K562 (cell line): ENCODE measurements around the gene LRRC8A. TPM values are rescaled to one million over a fixed set of nuclear protein-coding genes. Genes with fewer than 3 reads are reported as not detected.

Source experiments
- DPF2 ChIP-seq: fragments of 450-650 bp; IDR thresholded peaks from 2 replicates; pipeline ENCODE4 v1.6.1; 2016
- EHMT2 ChIP-seq: fragments of 450-650 bp; IDR thresholded peaks from 2 replicates; pipeline ENCODE4 v1.6.1; 2018; ENCODE audit warnings: antibody characterized with exemption
- FOXK1 ChIP-seq: sonication (generic); formaldehyde crosslinking; IDR thresholded peaks from 2 replicates; pipeline ENCODE4 v1.8.0; 2022; ENCODE audit warnings: missing genetic modification reagents, mild to moderate bottlenecking, borderline replicate concordance
- GATA2 ChIP-seq: sonication (generic); formaldehyde crosslinking; IDR thresholded peaks from 2 replicates; pipeline ENCODE4 v1.4.0; 2020; ENCODE audit warnings: mild to moderate bottlenecking, missing genetic modification reagents
- HCFC1 ChIP-seq: IDR thresholded peaks from 2 replicates; pipeline ENCODE4 v1.6.1; 2012; ENCODE audit warnings: low read depth, low read length, improper control_type of control experiment
- MBD2 ChIP-seq: sonication (generic); IDR thresholded peaks from 2 replicates; pipeline ENCODE4 v1.6.1; 2016; ENCODE audit warnings: low read depth, borderline replicate concordance
- MECOM ChIP-seq: fragments of 250-450 bp; sonication (Bioruptor Pico); IDR thresholded peaks from 2 replicates; pipeline ENCODE4 v1.8.0; 2022; ENCODE audit warnings: inconsistent platforms
- MITF ChIP-seq: IDR thresholded peaks from 2 replicates; pipeline ENCODE4 v1.6.1; 2014; ENCODE audit warnings: antibody characterized with exemption
- MYNN ChIP-seq, 2 experiments: sonication (generic); formaldehyde crosslinking in 1 of 2; IDR thresholded peaks; 2 replicates each; pipeline versions ENCODE4 v1.5.0 to v1.6.1; 2016 to 2020; ENCODE audit warnings: antibody characterized with exemption in 1 of 2, missing genetic modification reagents in 1 of 2
- RAD51 ChIP-seq: fragments of 450-650 bp; IDR thresholded peaks from 2 replicates; pipeline ENCODE4 v1.7.1; 2016; ENCODE audit warnings: low read depth, mild to moderate bottlenecking, borderline replicate concordance
- SIRT6 ChIP-seq: IDR thresholded peaks from one replicate; pipeline ENCODE4 v1.6.1; 2012; ENCODE audit warnings: low read depth, mild to moderate bottlenecking, control low read depth, inconsistent platforms, low read length, moderate library complexity
- SLC30A9 ChIP-seq: fragments of 250-450 bp; sonication (Bioruptor Pico); IDR thresholded peaks from 2 replicates; pipeline ENCODE4 v1.8.0; 2022; ENCODE audit warnings: mild to moderate bottlenecking, moderate library complexity
- SRSF9 ChIP-seq: fragments of 200-400 bp; formaldehyde crosslinking; IDR thresholded peaks from 2 replicates; pipeline ENCODE4 v1.6.1; 2017; ENCODE audit warnings: low read depth, low read length, borderline replicate concordance
- ZFP1 ChIP-seq: fragments of 450-650 bp; formaldehyde crosslinking; IDR thresholded peaks from 2 replicates; pipeline ENCODE4 v1.4.0; 2020; ENCODE audit warnings: mild to moderate bottlenecking, mixed read lengths
- ZFP36 ChIP-seq: fragments of 150-350 bp; IDR thresholded peaks from 2 replicates; pipeline ENCODE4 v1.6.1; 2018; ENCODE audit warnings: low read length, low read depth; ENCODE audit not compliant: partially characterized antibody
- ZFPM2 ChIP-seq: fragments of 250-450 bp; sonication (Bioruptor Pico); IDR thresholded peaks from 2 replicates; pipeline ENCODE4 v1.5.1; 2022; ENCODE audit warnings: mild to moderate bottlenecking
- ZNF586 ChIP-seq: fragments of 450-650 bp; formaldehyde crosslinking; conservative IDR thresholded peaks from 2 replicates; pipeline ENCODE4 v1.4.0; 2020; ENCODE audit warnings: mild to moderate bottlenecking, moderate library complexity
- ZNF780A ChIP-seq: fragments of 250-450 bp; sonication (Bioruptor Pico); IDR thresholded peaks from 2 replicates; pipeline ENCODE4 v1.5.0; 2021; ENCODE audit warnings: mild to moderate bottlenecking
- polyA plus RNA-seq, 8 experiments: library from polyadenylated mRNA; depleted of rRNA in 4 of 8; stranded (reverse) in 5 of 8; unstranded in 3 of 8; fragments of >200 nt; fragmentation: Nextera tagmentation in 2 of 8; fragmentation: Illumina TruSeq in 1 of 8; extraction: Ambion mirVana in 2 of 8; extraction: Trizol in 1 of 8; gene quantifications; 2 replicates each; pipeline versions ENCODE4 v1.2.1 to v1.2.3, GENCODE V29; 2011 to 2014; ENCODE audit warnings: inconsistent platforms in 1 of 8, missing spikeins in 1 of 8
- total RNA-seq, 7 experiments: library from RNA; depleted of rRNA in 6 of 7; stranded (reverse); fragments of >200 nt in 6 of 7; fragmentation: Illumina TruSeq in 2 of 7; extraction: Trizol in 2 of 7; gene quantifications; 2 replicates each; pipeline versions ENCODE4 v1.2.1 to v1.2.3, GENCODE V29; 2011 to 2021; ENCODE audit warnings: low replicate concordance in 1 of 7

LRRC8A gene
- total and polyA plus RNA-seq, 9 of the 15 experiments (the other 6 are each of a cell fraction or from before 2014, with no cell fraction given): 2.9 to 24.7 (median 8.9) TPM

- TF ChIP-seq MYNN (IDR thresholded peaks at IDR 0.05): no peak
- no peak for TF ChIP-seq MYNN (CRISPR knock-in tag; IDR thresholded peaks at IDR 0.05)
- TF ChIP-seq GATA2 (CRISPR knock-in tag): no peak
- TF ChIP-seq RAD51: no peak
- peak; percentile 91 for TF ChIP-seq HCFC1
- TF ChIP-seq SIRT6: no peak
- no peak for TF ChIP-seq ZNF586 (CRISPR knock-in tag)
- TF ChIP-seq MBD2: peak; percentile 93
- no peak for TF ChIP-seq MITF
- no peak for TF ChIP-seq ZFP36
- TF ChIP-seq SRSF9: no peak
- TF ChIP-seq ZNF780A (CRISPR knock-in tag): no peak
- TF ChIP-seq DPF2: no peak
- TF ChIP-seq MECOM (CRISPR knock-in tag): no peak
- no peak for TF ChIP-seq ZFPM2
- TF ChIP-seq EHMT2: no peak
- TF ChIP-seq FOXK1 (CRISPR knock-in tag): no peak
- no peak for TF ChIP-seq SLC30A9 (CRISPR knock-in tag)
- no peak for TF ChIP-seq ZFP1 (CRISPR knock-in tag)
These were observed at the start of gene LRRC8A, which contains the start of gene KYAT1 (continued) for GRCh38 chr9:128881884-128882676.
